ENCODE measurements around the gene PRKG1. TPM values are rescaled to one million over a fixed set of nuclear protein-coding genes. Genes with fewer than 3 reads are reported as not detected.

Gene PRKG1
- total RNA-seq, 1 experiment from 2014 or later = 10.4 TPM

- Histone ChIP-seq H3K27ac (ENCODE audit: insufficient read length, low read depth, low read length) (no peak overlapping the region), H4K8ac (replicated peaks; ENCODE audit: insufficient read length, low read depth, low read length) (no peak overlapping the region), H3K4me1 (ENCODE audit: insufficient read depth, low read length) (no peaks in the 10 kb centered on the region), H3K27me3 (ENCODE audit: insufficient read depth, low read length) (no peaks in the 10 kb centered on the region), H3K23ac (ENCODE audit: insufficient read length, low read depth, low read length) (no peak overlapping the region), H3K56ac (ENCODE audit: insufficient read length, low read depth, low read length) (no peak overlapping the region), H2AFZ (ENCODE audit: low read length) (no peak overlapping the region), H3K4ac (ENCODE audit: low read depth, low read length) (no peak overlapping the region), H3T11ph (ENCODE audit: low read length) (no peak overlapping the region), H3K9ac (ENCODE audit: extremely low read depth, insufficient read length, low read length) (no peak overlapping the region), H4K5ac (ENCODE audit: insufficient read length, low read depth, low read length) (no peak overlapping the region), H4K91ac (ENCODE audit: insufficient read length, low read depth, low read length) (no peak overlapping the region), H4K20me1 (ENCODE audit: control insufficient read depth, insufficient read depth, insufficient read length) (no peaks in the 10 kb centered on the region), H2BK15ac (ENCODE audit: low read depth, low read length) (no peak overlapping the region), H3K9me3 (ENCODE audit: control insufficient read depth, low read depth, low read length) (no peaks in the 10 kb centered on the region), H3K23me2 (ENCODE audit: insufficient read length, low read depth, low read length, poor library complexity, severe bottlenecking) (no peaks in the 10 kb centered on the region), H3K79me2 (ENCODE audit: insufficient read depth, low read length) (no peaks in the 10 kb centered on the region), H3K79me1 (ENCODE audit: insufficient read depth, low read depth, low read length, poor library complexity, severe bottlenecking) (no peaks in the 10 kb centered on the region), H3K4me2 (ENCODE audit: insufficient read depth, insufficient read length, low read length) (no peak overlapping the region), H2BK5ac (ENCODE audit: insufficient read length, low read length) (no peak overlapping the region), H3K14ac (ENCODE audit: insufficient read depth, low read length) (no peak overlapping the region), H2BK20ac (ENCODE audit: low read depth, low read length, poor library complexity, severe bottlenecking) (no peak overlapping the region), H2BK12ac (ENCODE audit: insufficient read length, low read depth, low read length) (no peak overlapping the region), H3K18ac (ENCODE audit: insufficient read length, low read depth, low read length) (no peak overlapping the region), H2AK5ac (ENCODE audit: insufficient read length, low read length) (no peak overlapping the region), H2BK120ac (ENCODE audit: low read depth, low read length, poor library complexity, severe bottlenecking) (no peak overlapping the region)
- no peak for DNase-seq
- Mint-ChIP-seq H3K9me3 (no peaks in the 10 kb centered on the region), H3K4me1 (peaks cover 5 to 7% of the 10 kb centered on the region in 2 experiments; a peak in 3 of 4 replicates), H3K36me3 (ENCODE audit: insufficient read depth in 1 of 3, low read depth in 3 of 3) (peaks cover 0 to 4% (median 0%) of the 10 kb centered on the region in 3 experiments; a peak in 1 of 7 replicates), H3K27ac (no peak overlapping the region), H3K4me3 (no peak overlapping the region), H3K27me3 (ENCODE audit: low read depth) (no peaks in the 10 kb centered on the region)
- TF ChIP-seq CTCF (conservative IDR thresholded peaks at IDR 0.05) = no peak
- whole genome bisulfite sequencing (ENCODE audit: extremely low coverage, insufficient read length, low lambda C conversion rate) = no CpG with 5 or more reads among the region's 3 CpGs
Measured at GRCh38 chr10:51522858-51523257, 448.6 kb downstream of the PRKG1 start.

Measured in H9 (cell line).